Amniotic epithelial cell (primary cell): Measurements from ENCODE around the gene PSMD2.
"Not testable (repeated sequence)": the region's sequence is repeated elsewhere in the genome, so short reads cannot be mapped to it uniquely, and the experiment has no call there.

Experiments
- DNase-seq: peaks from one replicate; pipeline ENCODE4 v3.0.0-alpha.2; 2010; ENCODE audit warnings: low read depth

Gene PSMD2

DNA sequence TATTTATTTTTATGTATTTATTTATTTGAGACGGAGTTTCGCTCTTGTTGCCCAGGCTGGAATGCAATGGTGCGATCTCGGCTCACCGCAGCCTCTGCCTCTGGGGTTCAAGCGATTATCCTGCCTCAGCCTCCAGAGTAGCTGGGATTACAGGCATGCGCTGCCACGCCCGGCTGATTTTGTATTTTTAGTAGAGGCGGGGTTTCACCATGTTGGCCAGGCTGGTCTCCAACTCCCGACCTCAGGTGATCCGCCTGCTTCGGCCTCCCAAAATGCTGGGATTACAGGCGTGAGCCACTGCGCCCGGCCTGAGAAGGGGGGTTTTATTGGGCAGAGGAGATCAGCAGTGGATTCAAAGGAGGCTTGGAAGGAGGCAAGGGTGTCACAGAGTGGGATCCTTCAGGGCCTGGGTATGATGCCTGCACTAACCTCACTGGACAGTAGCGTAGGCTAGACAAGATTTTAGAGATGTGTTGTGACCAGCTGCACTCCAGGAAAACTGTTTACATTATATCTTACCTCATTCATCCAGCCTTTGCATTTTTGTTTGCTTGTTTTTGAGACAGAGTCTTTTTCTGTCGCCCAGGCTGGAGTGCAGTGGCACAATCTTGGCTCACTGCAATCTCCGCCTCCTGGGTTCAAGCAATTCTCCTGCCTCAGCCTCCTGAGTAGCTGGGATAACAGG lies 40.6 kb downstream of the PSMD2 start:
- DNase-seq = not testable (repeated sequence)

GRCh38 chr3:184341925-184342324 lies 42.9 kb downstream of the PSMD2 start:
- DNase-seq = no peak

- DNase-seq = no peak
These were observed 44.3 kb downstream of the PSMD2 start for GRCh38 chr3:184343200-184343876.

- DNase-seq = no peak
These were observed 45.7 kb downstream of the PSMD2 start for GRCh38 chr3:184344579-184345316.

DNA sequence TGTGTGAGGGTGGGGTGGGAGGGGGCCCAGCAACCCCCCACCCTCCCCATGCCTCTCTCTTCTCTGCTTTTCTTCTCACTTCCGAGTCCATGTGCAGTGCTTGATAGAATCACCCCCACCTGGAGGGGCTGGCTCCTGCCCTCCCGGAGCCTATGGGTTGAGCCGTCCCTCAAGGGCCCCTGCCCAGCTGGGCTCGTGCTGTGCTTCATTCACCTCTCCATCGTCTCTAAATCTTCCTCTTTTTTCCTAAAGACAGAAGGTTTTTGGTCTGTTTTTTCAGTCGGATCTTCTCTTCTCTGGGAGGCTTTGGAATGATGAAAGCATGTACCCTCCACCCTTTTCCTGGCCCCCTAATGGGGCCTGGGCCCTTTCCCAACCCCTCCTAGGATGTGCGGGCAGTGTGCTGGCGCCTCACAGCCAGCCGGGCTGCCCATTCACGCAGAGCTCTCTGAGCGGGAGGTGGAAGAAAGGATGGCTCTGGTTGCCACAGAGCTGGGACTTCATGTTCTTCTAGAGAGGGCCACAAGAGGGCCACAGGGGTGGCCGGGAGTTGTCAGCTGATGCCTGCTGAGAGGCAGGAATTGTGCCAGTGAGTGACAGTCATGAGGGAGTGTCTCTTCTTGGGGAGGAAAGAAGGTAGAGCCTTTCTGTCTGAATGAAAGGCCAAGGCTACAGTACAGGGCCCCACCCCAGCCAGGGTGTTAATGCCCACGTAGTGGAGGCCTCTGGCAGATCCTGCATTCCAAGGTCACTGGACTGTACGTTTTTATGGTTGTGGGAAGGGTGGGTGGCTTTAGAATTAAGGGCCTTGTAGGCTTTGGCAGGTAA lies 46.5 kb downstream of the PSMD2 start:
- DNase-seq = peak; percentile 49

GRCh38 chr3:184346480-184347190 lies 47.6 kb downstream of the PSMD2 start:
- no peak for DNase-seq

DNA sequence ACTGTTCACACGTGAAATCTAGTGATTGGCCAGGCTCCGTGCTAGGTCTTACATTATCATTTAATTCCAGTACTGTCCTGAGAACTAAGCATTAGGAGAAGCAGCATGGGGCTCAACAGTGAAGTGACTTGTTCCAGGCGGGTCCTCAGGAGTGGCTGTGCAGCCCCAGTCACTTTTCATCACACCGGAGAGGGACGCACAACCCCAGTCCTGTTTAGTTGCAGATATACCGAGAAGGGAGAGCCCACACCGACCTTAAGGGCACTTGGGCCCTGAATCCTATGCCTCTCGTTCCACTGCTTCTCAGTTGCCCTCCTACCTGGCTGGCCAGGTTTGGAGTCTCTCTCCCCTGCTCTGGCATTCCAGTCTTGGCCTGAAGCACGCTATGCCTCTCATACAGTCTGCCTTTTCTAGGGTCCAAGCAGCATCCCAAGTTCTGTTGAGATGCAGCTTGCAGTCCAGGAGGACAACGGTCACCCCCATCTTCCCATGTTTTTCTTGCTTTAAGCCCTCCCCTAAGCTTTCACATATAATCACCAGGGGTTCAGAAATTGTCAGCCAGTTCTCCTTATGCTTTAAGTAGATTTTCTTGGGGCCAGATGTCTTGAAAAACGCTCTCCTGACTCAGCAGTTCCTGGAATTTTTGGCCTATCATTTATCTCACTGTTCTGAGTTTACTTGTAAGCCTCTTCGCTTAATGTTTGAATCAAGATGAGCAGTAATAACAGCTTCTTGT lies 48.4 kb downstream of the PSMD2 start:
- peak; percentile 63 for DNase-seq

- no peak for DNase-seq
These were observed 49.0 kb downstream of the PSMD2 start for GRCh38 chr3:184348057-184348382.

- DNase-seq = no peak
These were observed 50.8 kb downstream of the PSMD2 start for GRCh38 chr3:184349563-184350470.

GRCh38 chr3:184350618-184351017 lies 51.6 kb downstream of the PSMD2 start:
- peak; percentile 81 for DNase-seq

GRCh38 chr3:184351511-184352148 lies 52.6 kb downstream of the PSMD2 start:
- no peak for DNase-seq

DNA sequence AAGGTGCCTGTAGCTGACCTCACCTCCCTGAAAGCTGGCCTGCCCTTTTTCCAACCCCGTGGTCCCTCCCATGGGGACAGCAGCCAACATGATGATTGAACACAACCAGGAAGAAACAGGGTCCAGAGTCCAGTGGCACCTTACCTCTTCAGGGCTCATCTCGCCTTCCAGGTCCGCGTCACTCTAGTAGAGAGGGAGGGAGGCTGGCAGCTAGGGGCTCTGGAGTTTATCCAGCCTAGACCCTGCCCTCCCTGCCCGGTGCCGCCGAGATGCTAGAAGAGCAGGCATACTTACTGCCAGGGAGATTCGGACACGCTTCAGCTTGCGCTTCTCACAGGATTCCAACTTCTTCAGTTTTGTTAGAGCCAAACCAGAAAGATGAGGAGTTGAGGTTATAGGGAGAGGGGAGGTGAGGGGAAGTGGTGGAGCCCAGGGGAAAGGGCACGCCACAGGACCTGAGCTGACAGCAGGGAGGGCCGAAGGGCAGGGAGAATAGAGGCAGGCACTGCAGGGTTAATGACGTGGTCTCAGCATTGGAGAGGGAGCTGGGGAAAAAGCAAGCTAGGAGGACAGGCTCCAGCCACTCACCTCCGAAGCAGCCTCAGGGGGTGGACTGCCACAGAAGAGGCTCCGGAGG lies 53.2 kb downstream of the PSMD2 start:
- no peak for DNase-seq

DNA sequence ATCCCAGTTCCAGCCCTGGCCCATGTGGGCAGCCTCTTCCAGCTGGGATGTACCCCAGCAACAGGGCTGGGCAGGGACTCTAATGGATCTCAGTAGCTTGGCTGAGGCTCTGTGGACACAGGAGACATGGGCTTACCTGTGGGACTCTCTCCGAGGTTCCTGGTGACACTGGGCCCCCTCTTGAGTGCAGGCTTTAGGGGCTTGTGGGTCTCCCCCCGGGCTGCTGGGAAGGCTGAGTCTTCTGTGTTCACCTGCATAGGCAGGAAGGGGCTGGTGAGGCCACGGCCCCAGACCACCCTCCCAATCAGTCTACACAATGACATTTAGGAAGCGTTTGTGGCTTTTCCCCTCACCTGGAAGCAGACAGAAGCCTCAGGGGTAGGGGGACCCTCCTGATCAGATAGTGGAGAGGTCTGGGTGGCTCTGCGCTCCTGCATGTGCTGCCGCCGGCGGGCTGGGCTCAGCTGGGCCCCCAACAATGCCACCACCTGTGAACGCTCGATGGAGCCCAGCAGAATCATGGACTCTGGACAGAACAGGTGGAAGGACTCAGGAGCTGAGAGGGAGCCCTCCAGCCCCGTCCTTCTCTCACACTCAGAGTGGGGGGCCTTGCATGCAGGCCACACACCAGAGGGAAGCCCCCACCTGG lies 54.0 kb downstream of the PSMD2 start:
- DNase-seq = no peak

DNA sequence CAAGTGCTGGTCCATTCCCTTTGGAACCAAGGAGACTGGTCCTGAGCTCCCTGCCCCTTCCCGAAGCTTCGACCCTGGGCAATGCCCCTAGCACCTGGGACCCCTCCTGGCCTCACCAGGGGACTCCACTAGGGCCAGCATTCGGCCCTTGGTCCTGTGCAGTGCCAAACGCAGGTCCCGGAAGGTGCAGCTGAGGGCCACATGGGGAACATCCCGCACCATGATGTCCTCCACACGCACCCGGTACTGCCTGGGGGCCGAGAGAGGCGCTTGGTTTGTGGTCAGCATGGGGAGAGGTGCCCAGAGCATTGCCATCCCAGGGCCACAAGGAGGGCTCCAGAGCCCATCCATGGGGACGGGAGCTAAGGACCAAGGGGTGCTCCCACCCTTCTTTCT lies 54.5 kb downstream of the PSMD2 start:
- DNase-seq = no peak

DNA sequence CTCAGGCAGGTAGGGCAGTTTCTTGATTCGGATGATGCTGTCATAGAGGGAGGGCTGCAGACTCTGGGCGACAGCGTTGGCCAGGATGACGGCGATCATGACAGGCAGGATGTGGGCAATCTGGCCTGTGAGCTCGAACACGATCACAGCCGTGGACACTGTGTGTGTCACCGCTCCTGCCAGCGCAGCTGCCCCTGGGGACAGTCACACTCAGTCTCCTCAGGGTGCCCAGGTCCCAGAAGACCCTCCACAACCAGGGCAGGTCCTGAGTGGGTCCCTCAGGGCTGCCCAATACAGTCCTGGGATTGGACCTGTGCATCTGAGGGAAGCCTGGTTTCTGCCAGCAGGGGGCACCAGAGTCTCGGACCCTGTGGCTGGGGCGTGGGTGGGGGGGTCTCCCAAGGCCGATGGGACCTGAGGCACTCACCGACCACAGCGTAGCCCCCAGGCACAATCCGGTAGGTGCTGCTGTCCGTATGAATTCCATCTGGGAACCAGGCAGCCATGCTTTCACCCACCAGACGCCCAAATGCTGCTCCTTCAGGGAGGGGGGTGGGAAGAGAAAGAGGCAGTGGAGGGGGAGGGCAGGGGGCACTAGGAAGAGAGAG lies 55.2 kb downstream of the PSMD2 start:
- no peak for DNase-seq

DNA sequence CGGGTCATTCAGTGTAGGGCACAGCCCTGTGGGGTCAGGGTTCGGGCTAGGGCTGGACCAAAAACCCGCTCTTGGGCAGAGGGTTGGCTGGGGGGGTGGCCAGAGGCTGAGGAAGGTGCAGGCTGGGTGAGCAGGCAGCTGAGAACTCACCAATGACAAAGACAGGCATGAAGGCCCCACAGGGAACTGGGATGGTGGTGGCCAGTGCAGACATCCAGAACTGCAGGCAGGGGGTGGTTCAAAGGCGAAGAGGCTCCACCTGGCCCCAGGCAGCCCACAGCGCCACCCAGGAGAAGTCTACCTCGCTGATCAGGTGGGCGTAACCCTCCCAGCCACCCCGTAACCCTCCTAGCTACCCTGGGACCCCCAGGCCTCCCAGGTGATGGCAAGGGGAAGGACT lies 55.7 kb downstream of the PSMD2 start:
- DNase-seq = no peak

DNA sequence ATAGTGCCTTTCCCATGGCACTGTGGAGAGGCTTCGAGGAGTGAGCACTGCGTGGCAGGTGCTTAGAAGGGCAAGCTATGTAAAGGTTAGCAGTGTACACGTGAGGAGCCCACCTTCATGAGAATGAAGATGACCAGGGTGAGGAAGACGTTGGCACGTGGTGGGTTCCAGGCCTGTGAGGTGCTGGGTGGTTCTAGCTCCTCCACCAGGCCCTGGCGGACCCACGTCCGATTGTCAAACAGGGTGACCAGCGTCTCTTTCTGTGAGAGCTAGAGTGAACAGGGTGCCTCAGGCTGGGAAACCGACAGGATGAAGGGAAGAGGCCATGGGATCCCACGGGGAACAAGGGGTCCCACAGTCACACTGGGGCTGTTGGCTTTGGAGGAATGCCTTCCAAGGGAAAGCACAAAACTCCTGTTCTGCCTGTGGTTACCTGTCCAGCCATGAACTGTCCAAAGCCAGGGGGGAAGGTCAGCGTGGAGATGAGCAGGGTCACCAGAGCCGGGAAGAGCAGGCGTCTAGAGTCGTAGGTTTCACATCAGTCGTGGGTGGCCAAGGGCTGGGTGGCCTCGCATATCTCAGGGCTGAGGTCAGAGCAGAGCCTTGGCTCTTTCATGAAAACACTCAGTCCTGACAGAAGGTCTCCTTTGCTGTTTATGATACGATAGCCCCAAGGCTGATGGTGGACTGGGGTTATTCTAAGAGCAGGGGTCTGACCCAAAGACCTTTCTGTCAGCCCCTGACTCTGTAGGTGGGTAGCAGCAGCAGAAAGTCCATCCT lies 56.4 kb downstream of the PSMD2 start:
- DNase-seq = peak; percentile 31
